GM19239 (cell line): Measurements from ENCODE around the gene KRTAP1-4.
"Not testable (repeated sequence)": the region's sequence is repeated elsewhere in the genome, so short reads cannot be mapped to it uniquely, and the experiment has no call there.

Source experiments
- DNase-seq: peaks from one replicate; pipeline ENCODE4 v3.0.0; 2011; ENCODE audit warnings: low spot score; ENCODE audit not compliant: insufficient read length
- FAIRE-seq: peaks from 2 replicates; lab custom pipeline; 2011; peaks lifted over from hg19 to GRCh38; lab: Jason Lieb, UNC

KRTAP1-4 gene

DNA sequence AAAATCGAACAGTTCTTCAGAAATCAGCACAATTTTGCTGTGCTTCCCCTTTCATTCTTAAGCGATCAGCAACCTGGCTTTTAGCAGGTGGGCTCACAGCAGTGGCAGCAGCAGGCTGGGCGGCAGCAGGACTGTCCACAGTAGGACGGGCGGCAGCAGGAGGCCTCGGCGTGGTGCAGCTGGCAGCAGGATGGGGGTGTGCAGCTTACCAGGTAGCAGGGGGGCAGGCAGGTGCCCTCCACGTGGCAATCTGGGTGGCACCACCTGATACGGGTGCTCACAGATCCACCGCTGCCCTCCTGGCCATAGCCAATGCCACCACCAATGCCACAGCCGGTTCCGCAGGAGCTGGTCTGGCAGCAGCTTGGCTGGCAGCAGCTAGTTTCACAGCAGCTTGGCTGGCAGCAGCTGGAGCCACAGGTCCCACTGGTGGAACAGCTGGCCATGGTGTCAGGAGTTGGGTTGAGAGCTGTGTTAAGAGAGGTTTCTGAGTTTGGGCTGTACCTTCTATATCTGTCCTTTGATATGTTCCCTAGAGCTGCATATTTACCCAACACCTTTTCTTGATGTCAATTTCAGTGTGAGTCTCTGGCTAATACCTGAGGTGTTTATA is at the start of gene KRTAP1-4:
Gene KRTAP1-4 (minus strand): TSS at position 563 of the 613 bp plus-strand sequence. CDS start 117 bp downstream, at position 446.
- FAIRE-seq = no peak
- no peak for DNase-seq

GRCh38 chr17:41076788-41077187 is 46.8 kb upstream of the KRTAP1-4 start:
- no peak for FAIRE-seq
- DNase-seq = no peak

DNA sequence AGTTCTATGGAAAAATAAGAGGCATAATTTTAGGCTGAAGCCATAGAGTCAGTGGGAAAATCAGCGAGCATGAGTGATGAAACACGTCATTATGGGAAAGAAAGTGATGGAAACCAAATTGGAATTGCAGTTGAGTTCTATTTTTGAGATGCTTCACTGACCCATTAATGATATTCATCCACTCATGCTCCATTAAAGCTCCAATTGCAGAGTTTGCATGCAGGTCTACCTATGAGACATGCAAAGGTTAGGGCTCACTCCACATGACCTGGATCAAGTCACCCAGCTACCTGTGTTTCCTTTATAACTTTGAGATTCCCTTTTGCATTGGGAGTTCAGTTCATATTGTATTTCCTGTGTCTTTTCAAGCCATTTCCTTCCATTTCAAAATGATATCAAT is 43.7 kb upstream of the KRTAP1-4 start:
- FAIRE-seq (no peak), DNase-seq (no peak)

DNA sequence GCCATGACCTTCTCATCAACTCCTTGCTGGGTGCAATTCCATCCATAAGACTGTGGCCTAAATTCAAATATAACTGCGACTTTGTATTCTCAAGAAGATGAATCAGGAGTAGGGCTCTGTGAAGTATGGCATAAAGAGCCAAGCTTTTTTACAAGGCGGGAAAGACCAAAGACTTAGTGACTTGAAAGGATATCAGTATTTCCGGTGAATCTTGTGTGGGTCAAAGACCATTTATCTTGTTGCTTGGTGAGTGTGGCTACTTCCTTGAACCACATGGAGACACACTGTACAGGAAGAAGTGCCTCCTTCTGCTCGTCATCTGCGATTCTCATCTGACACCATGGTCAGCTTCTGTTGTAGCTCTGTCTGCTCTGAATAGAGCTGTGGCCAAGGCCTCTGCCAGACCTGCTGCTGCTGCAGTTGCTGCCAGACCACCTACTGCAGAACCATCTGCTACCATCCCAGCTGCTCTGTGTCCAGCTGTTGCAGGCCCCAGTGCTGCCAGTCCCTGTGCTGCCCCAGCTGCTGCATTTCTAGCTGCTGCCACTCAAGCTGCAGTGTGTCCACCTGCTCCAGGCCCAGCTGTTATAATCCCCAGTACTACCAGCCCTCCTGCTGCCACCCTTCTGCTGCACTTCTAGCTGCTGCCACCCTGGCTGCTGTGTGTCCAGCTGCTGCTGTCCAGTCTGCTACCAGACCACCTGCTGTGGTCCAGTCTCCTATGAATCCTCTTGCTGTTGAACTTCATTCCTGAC is 41.8 kb upstream of the KRTAP1-4 start:
- FAIRE-seq (no peak), DNase-seq (no peak)

DNA sequence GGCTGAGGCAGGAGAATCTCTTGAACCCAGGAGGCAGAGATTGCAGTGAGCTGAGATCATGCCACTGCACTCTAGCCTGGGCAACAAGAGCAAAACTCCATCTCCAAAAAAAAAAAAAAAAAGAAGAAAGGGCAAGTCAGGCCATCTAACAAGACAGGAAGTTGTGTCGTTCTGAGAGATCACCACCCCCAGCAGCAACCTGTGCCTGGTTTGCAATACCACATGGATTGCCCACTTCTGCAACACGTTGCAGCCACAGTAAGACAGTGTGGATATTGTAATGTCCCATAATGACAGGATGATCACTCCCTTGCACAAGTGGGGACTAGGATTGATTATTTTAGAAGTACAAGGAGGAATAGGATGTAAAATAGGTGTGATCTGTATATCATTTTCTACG is 39.0 kb upstream of the KRTAP1-4 start:
- DNase-seq = no peak
- FAIRE-seq = no peak

- FAIRE-seq (no peak), DNase-seq (no peak)
Measured at GRCh38 chr17:41067281-41067680, 37.3 kb upstream of the KRTAP1-4 start.

DNA sequence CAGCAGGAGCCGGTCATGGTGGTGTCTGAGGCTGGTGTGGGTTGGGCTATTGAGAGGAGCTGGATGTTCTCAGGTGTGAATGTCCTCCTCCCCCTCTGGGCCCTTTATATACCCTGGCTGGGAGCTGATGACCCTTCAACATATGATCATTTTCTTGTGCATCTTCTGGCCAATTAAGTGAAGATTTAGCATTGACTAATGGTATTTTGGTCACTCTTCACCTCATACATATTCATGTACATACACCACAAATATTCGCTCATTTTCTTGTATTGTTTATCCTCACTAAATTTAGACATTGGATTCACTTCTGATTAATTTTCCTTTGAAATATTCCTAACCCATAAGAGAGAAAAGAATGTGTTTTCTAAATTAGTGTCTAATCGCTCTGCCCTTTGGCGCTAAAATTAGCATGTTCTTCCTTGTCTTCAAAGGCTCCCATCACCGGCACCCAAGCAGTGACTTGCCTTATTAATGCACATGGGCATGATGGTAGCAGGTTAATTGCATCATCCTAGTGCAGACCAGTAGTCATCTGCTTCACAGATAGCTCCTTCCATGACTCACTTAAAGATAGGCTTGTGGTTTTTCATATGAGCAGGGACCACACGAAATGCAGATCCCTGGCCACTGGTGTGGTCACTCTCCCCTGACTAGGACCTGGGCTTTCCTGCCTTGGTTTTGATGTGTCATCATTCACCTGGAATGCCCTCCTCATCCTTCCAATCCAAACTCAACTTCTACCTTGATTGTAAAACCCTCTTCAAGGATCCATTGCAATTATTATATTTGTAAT is 36.0 kb upstream of the KRTAP1-4 start, which contains the start of gene KRTAP2-4:
Gene KRTAP2-4 (minus strand): TSS at position 51 of the 796 bp plus-strand sequence. CDS start 34 bp downstream, at position 17.
- DNase-seq (no peak), FAIRE-seq (no peak)

DNA sequence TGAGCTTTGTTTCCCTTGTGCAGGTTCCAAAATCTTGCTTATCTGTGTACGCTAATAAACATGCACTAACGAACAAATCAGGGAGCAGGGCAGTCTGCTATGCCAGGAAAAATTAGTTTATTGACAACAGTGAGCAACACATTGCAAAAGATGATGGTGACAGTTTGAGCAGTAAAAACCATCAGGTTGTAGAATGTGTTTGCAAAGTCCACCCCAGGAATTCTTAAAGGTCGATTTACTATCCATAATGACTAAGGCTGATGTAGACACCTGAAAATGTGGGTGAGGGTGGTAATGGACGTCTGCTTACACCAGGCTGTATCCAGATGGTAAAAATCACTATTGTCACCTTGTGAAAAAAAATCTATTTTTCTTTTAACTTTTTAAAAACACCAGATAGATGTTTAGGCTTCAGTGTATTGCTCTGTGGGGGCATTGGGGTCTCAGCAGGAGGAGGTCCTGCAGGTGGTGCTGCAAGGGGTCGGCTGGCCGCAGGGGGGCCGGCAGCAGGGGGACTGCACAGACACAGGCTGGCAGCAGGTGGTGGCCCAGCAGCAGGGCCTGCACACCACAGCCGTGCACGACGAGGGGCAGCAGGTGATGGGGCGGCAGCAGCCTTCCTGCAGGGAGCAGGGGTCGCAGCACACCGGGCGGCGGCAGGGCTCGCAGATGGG is 35.2 kb upstream of the KRTAP1-4 start:
- DNase-seq, FAIRE-seq: not testable (repeated sequence)

- FAIRE-seq = no peak
Measured at GRCh38 chr17:41064301-41064700, 34.3 kb upstream of the KRTAP1-4 start.

GRCh38 chr17:41063449-41063848 is 33.5 kb upstream of the KRTAP1-4 start:
- FAIRE-seq (no peak), DNase-seq (no peak)

More at GRCh38 chr17:41064301-41064700, 34.3 kb upstream of the KRTAP1-4 start:
- no peak for DNase-seq

- FAIRE-seq (no peak), DNase-seq (no peak)
Measured at GRCh38 chr17:41061964-41062363, 32.0 kb upstream of the KRTAP1-4 start.

DNA sequence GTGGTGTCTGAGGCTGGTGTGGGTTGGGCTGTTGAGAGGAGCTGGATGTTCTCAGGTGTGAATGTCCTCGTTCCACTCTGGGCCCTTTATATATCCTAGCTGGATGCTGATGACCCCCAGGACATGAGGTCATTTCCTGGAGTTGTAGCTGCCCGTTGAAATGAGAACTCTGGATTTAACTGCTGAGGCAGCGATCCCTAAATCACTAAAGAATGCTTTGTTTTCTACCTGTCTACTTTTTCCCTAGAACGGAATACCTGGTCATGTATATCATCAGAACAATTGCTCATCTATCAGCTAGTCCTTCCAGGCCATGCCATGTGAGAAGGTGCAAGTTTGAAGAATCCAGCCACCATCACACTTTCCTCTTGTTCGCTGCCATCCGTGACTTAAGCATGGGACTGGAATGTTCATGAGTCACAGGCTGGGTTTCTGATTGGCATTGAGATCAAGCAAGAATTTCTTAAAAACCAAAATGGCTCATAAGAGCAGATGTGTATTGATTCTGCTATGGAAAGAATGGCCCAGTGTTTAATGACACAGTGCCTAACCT is 30.1 kb upstream of the KRTAP1-4 start, which contains the start of gene KRTAP2-3:
Gene KRTAP2-3 (minus strand): TSS at position 63 of the 553 bp plus-strand sequence. CDS start 64 bp downstream, outside the sequence.
- FAIRE-seq = no peak

GRCh38 chr17:41059276-41060051 is 29.5 kb upstream of the KRTAP1-4 start:
- not testable (repeated sequence) for FAIRE-seq, DNase-seq

More for the DNA sequence above, 30.1 kb upstream of the KRTAP1-4 start, which contains the start of gene KRTAP2-3:
- DNase-seq = no peak

DNA sequence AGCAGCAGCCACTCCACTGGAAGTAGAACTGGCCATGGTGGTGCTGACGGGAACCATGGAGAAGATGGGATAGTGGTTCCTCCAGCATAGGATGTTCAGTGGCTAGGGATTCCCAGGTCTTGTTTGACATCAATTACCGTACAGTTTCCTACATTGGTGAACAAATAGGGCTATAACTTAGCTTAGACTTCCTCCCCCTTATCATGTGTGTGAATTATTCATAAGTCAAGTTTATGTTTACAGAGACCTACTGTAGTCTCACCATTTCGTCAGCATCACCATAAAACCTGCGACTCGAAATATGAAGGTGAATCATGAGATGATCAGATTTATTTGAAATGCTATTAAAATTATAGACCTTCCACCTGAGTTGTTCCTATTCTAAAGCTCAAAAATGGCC is 28.7 kb upstream of the KRTAP1-4 start:
- no peak for FAIRE-seq
- DNase-seq = no peak

- FAIRE-seq = no peak
- DNase-seq = no peak
Measured at GRCh38 chr17:41057547-41057946, 27.6 kb upstream of the KRTAP1-4 start.

- not testable (repeated sequence) for DNase-seq, FAIRE-seq
Measured at GRCh38 chr17:41055130-41055529, 25.1 kb upstream of the KRTAP1-4 start, which contains the start of gene KRTAP2-2. KRTAP2-2 (minus strand) TSS chr17:41055230; CDS start chr17:41055211, 19 bp downstream.

DNA sequence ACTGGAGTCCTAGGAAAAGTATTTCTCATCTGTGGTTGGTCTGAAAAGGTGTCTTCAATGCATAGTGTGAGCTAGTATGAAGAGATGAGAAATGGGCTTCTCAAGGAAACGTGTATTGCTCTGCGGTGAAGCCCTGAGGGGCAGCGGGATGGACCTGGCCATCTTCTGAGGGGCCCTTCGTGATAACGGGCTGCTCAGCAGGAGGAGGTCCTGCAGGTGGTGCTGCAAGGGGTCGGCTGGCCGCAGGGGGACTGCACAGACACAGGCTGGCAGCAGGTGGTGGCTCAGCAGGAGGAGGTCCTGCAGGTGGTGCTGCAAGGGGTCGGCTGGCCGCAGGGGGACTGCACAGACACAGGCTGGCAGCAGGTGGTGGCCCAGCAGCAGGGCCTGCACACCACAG is 24.6 kb upstream of the KRTAP1-4 start:
- FAIRE-seq = not testable (repeated sequence)

GRCh38 chr17:41054025-41054424 is 24.0 kb upstream of the KRTAP1-4 start:
- DNase-seq = no peak
- no peak for FAIRE-seq

More for the DNA sequence above, 24.6 kb upstream of the KRTAP1-4 start:
- not testable (repeated sequence) for DNase-seq

DNA sequence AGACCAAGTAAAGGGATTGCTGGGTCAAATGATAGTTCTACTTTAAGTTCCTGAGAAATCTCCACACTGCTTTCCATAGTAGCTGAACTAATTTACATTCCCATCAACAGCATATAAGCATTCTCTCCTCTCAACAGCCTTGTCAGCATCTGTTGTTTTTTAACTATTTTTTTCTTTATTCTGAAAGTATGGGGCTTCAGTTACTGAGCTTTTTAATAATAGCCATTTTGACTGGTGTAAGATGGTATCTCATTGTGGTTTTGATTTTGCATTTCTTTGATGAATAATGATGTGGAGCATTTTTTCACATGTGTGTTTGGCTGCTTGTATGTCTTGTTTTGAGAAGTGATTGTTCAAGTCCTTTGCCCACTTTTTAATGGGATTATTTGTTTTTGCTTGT is 22.6 kb upstream of the KRTAP1-4 start:
- no peak for FAIRE-seq
- no peak for DNase-seq
